Measurements from ENCODE around the gene GNB1.
A peak's percentile ranks its signal among the peaks of the same experiment; 100 is the strongest.

The GNB1 gene

GRCh38 chr1:1793481-1794244 is 97.2 kb downstream of the GNB1 start:
- Histone ChIP-seq H3K4me3 (ENCODE audit: low read length) (no peak overlapping the region), H3K4me1 (ENCODE audit: insufficient read depth, low read length) (no peaks in the 10 kb centered on the region), H3K36me3 (ENCODE audit: insufficient read depth, low read depth, low read length) (peaks cover 97% of the 10 kb centered on the region), H3K9me3 (ENCODE audit: insufficient read depth, low read depth, low read length) (no peaks in the 10 kb centered on the region), H3K27ac (ENCODE audit: low read length) (no peak overlapping the region), H3K27me3 (ENCODE audit: insufficient read depth, low read length) (no peaks in the 10 kb centered on the region), H3K9ac (ENCODE audit: low read depth, low read length) (no peak overlapping the region)

DNA sequence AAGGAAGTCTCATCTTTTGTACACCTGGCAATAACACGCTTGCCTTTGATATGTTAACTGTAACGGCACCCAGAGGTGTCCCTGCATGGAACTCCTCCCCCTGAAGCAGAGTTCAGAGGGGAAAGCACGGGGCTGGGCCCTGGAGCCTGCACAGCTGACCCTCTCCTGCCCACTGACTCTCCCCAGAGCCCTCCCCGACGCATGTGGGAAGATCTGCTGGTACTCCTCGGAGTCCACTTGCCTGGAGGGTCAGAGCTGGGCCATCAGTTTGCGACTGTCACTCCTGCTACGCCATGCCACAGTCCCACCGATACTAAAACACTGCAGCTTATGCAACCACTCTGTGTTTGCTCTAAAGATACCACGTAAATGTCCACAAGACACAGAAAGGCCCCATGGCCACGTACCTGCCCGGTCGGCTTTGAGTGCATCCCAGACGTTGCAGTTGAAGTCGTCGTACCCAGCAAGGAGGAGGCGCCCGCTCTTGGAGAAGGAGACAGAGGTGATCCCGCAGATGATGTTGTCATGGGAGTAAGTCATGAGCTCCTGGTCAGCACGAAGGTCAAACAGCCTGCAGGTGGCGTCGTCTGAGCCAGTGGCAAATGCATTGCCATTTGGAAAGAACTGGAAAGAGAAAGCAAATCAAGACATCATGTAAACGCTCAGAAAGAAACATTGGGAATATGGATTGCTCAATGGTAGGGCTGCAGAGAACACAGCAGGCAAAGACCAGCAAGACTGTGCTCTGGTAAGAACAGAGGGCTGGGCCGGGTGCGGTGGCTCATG is 102.0 kb downstream of the GNB1 start:
- Histone ChIP-seq H3K27ac (ENCODE audit: low read length) (no peak overlapping the region), H3K36me3 (ENCODE audit: insufficient read depth, low read depth, low read length) (peaks cover 90% of the 10 kb centered on the region), H3K9me3 (ENCODE audit: insufficient read depth, low read depth, low read length) (no peaks in the 10 kb centered on the region)

DNA sequence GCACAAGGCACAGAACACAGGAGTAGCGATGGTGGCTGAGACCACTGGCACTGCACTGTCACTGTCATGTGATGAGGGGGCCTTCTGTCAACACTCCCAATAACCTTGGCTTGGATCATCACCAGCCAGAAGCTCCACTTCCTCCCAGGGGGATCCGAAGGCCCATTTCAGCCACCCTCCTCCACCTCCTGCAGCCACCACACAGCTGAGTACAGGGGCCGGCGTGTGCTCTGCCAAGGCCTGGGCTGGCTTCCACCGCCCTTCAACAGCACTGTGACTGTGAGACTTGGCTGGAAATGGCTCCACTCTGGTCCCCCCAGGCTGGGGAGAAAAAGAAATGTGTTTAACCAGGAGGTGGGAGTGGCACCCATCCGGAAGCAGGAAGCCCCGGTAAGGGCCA is 102.8 kb downstream of the GNB1 start:
- Histone ChIP-seq H3K27me3 (ENCODE audit: insufficient read depth, low read length) (no peaks in the 10 kb centered on the region), H3K9me3 (ENCODE audit: insufficient read depth, low read depth, low read length) (no peaks in the 10 kb centered on the region), H3K9ac (ENCODE audit: low read depth, low read length) (no peak overlapping the region), H3K36me3 (ENCODE audit: insufficient read depth, low read depth, low read length) (peaks cover 83% of the 10 kb centered on the region), H3K4me3 (ENCODE audit: low read length) (no peak overlapping the region), H3K4me1 (ENCODE audit: insufficient read depth, low read length) (0 out of 2 replicates have a peak, but pooled peaks cover 4% of the 10 kb centered on the region), H3K27ac (ENCODE audit: low read length) (no peak overlapping the region)

More for the DNA sequence above, 102.0 kb downstream of the GNB1 start:
- no peaks in the 10 kb centered on the region for H3K27me3 ChIP-seq (ENCODE audit: insufficient read depth, low read length)
- no peaks in the 10 kb centered on the region for H3K4me1 ChIP-seq (ENCODE audit: insufficient read depth, low read length)
- no peak overlapping the region for H3K4me3 ChIP-seq (ENCODE audit: low read length)
- no peak overlapping the region for H3K9ac ChIP-seq (ENCODE audit: low read depth, low read length)

- Histone ChIP-seq H3K9ac (ENCODE audit: low read depth, low read length) (no peak overlapping the region), H3K4me1 (ENCODE audit: insufficient read depth, low read length) (peaks cover 7% of the 10 kb centered on the region; the same call in 1 of the 2 replicates), H3K36me3 (ENCODE audit: insufficient read depth, low read depth, low read length) (peaks cover 71% of the 10 kb centered on the region), H3K27me3 (ENCODE audit: insufficient read depth, low read length) (no peaks in the 10 kb centered on the region), H3K27ac (ENCODE audit: low read length) (no peak overlapping the region), H3K9me3 (ENCODE audit: insufficient read depth, low read depth, low read length) (no peaks in the 10 kb centered on the region), H3K4me3 (ENCODE audit: low read length) (no peak overlapping the region)
Observed at GRCh38 chr1:1786836-1787605, 103.9 kb downstream of the GNB1 start.

DNA sequence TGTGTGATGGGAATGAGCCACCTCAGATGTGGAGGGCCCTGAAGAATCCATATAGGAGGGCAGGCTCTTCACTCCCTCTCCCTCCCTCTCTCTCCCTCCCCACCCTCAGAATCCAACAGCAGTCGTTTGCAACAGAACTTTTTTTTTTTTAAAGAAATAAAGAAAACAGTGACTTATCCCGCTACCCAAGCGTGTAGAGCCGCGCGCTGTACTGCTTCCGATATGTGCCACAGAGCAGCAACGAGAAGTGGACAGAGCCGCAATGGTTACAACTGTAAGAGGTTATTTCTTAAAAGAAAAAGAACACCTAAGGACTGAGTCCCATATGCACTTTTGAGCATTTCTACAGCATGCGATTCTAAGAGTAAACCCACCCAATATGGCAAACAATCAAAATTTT is 105.2 kb downstream of the GNB1 start:
- H3K4me1 ChIP-seq (ENCODE audit: insufficient read depth, low read length), result peaks cover 17% of the 10 kb centered on the region; the same call in 1 of the 2 replicates
- peaks cover 60% of the 10 kb centered on the region for H3K36me3 ChIP-seq (ENCODE audit: insufficient read depth, low read depth, low read length)
- no peak overlapping the region for H3K4me3 ChIP-seq (ENCODE audit: low read length)

GRCh38 chr1:1784933-1785332 is 106.0 kb downstream of the GNB1 start:
- Histone ChIP-seq H3K4me1 (ENCODE audit: insufficient read depth, low read length) (peaks cover 23% of the 10 kb centered on the region; the same call in 1 of the 2 replicates), H3K36me3 (ENCODE audit: insufficient read depth, low read depth, low read length) (peaks cover 53% of the 10 kb centered on the region), H3K9me3 (ENCODE audit: insufficient read depth, low read depth, low read length) (no peaks in the 10 kb centered on the region), H3K9ac (ENCODE audit: low read depth, low read length) (no peak overlapping the region), H3K4me3 (ENCODE audit: low read length) (no peak overlapping the region), H3K27me3 (ENCODE audit: insufficient read depth, low read length) (no peaks in the 10 kb centered on the region), H3K27ac (ENCODE audit: low read length) (no peak overlapping the region)

More for the DNA sequence above, 105.2 kb downstream of the GNB1 start:
- Histone ChIP-seq H3K9ac (ENCODE audit: low read depth, low read length) (no peak overlapping the region), H3K9me3 (ENCODE audit: insufficient read depth, low read depth, low read length) (no peaks in the 10 kb centered on the region), H3K27ac (ENCODE audit: low read length) (no peak overlapping the region), H3K27me3 (ENCODE audit: insufficient read depth, low read length) (no peaks in the 10 kb centered on the region)

DNA sequence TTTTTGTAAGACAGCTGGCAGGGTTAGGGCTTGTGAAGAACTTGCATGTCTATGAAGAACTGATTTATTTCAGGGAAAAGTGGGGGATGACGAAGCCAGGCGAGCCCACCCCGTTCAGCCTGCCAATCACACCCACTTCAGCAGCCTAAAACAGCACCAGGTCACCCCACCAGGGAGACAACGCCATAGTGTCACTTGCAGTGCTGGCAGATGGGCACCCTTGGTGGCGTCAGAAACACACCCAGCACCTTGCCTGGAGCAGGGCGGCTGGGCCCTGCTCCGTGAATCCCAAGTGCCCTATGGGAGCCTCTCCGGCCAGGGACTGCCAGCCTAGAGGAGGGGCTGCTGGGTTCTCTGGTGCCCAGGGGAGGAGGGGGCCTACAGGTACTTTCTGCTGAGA is 107.6 kb downstream of the GNB1 start:
- Histone ChIP-seq H3K4me3 (ENCODE audit: low read length) (peak overlapping the region; percentile 52; the same call in 1 of the 2 replicates), H3K9ac (ENCODE audit: low read depth, low read length) (peak overlapping the region; percentile 51; the same call in 1 of the 2 replicates), H3K9me3 (ENCODE audit: insufficient read depth, low read depth, low read length) (no peaks in the 10 kb centered on the region), H3K36me3 (ENCODE audit: insufficient read depth, low read depth, low read length) (peaks cover 38% of the 10 kb centered on the region), H3K27ac (ENCODE audit: low read length) (no peak overlapping the region), H3K4me1 (ENCODE audit: insufficient read depth, low read length) (peaks cover 27% of the 10 kb centered on the region; the same call in 1 of the 2 replicates), H3K27me3 (ENCODE audit: insufficient read depth, low read length) (no peaks in the 10 kb centered on the region)

DNA sequence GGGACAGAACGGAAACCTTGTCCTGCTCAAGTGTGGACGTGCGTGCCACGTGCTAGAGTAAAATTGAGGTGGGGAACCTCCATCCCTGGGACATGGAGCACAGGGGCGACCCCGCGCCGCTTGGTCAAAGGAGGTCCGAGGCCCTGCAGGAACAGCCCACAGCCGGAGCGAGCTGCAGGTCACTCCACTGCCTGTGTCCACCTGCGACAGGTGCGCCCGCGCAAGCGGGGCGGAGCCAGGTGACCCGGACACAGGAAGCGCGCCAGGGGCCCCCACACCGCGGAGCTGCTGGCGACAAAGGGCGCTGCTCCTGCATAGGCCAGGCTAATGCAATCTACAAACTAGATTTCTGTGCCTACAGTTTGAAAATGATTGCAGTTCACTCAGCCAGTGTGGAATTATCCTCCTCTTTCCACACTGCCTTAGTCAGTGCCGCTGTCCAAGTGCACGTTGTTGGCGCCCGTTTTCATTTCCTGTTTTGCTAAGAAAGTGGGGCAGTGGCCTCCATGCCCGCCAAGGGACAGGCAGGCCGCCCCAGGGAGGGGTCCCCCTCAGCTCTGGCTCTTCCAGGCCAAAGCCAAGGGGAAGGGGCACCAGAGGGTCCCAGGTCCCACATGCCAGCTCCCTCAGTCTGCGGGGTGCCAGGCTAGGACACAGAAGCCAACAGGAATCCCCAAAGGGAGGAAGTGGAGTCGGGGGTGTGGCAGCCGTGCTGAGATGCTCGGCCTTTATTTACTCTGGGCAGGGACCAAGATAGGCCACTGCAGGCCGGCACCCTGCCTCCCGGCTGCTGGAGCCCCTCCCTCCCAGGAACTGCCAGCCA is 108.3 kb downstream of the GNB1 start:
- H3K27me3 ChIP-seq (ENCODE audit: insufficient read depth, low read length), result no peaks in the 10 kb centered on the region
- H3K4me1 ChIP-seq (ENCODE audit: insufficient read depth, low read length), result peaks cover 27% of the 10 kb centered on the region; the same call in 1 of the 2 replicates
- H3K9me3 ChIP-seq (ENCODE audit: insufficient read depth, low read depth, low read length), result no peaks in the 10 kb centered on the region
- peaks cover 30% of the 10 kb centered on the region for H3K36me3 ChIP-seq (ENCODE audit: insufficient read depth, low read depth, low read length)
- peak overlapping the region; percentile 51; the same call in 1 of the 2 replicates for H3K9ac ChIP-seq (ENCODE audit: low read depth, low read length)
- peak overlapping the region; percentile 52; the same call in 1 of the 2 replicates for H3K4me3 ChIP-seq (ENCODE audit: low read length)
- H3K27ac ChIP-seq (ENCODE audit: low read length), result no peak overlapping the region

DNA sequence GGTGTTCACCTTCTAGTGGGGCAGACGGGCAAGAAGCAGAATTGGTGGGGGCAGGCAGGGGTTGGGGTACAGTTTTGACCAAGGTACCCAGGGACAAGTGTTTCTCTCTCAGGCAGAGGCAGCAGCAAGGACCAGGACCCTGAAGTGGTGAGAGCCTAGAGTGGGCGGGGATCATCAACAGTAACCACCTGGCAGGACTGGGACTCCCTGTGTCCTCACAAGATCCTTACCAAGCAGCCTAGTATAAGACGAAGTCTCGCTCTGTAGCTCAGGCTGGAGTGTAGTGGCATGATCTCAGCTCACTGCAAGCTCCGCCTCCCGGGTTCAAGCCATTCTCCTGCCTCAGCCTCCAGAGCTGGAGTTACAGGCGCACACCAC is 109.4 kb downstream of the GNB1 start:
- peaks cover 20% of the 10 kb centered on the region for H3K36me3 ChIP-seq (ENCODE audit: insufficient read depth, low read depth, low read length)
- no peaks in the 10 kb centered on the region for H3K27me3 ChIP-seq (ENCODE audit: insufficient read depth, low read length)
- H3K4me1 ChIP-seq (ENCODE audit: insufficient read depth, low read length), result peaks cover 32% of the 10 kb centered on the region; the same call in 1 of the 2 replicates
- no peak overlapping the region for H3K27ac ChIP-seq (ENCODE audit: low read length)
- no peak overlapping the region for H3K9ac ChIP-seq (ENCODE audit: low read depth, low read length)
- H3K4me3 ChIP-seq (ENCODE audit: low read length), result no peak overlapping the region
- no peaks in the 10 kb centered on the region for H3K9me3 ChIP-seq (ENCODE audit: insufficient read depth, low read depth, low read length)

DNA sequence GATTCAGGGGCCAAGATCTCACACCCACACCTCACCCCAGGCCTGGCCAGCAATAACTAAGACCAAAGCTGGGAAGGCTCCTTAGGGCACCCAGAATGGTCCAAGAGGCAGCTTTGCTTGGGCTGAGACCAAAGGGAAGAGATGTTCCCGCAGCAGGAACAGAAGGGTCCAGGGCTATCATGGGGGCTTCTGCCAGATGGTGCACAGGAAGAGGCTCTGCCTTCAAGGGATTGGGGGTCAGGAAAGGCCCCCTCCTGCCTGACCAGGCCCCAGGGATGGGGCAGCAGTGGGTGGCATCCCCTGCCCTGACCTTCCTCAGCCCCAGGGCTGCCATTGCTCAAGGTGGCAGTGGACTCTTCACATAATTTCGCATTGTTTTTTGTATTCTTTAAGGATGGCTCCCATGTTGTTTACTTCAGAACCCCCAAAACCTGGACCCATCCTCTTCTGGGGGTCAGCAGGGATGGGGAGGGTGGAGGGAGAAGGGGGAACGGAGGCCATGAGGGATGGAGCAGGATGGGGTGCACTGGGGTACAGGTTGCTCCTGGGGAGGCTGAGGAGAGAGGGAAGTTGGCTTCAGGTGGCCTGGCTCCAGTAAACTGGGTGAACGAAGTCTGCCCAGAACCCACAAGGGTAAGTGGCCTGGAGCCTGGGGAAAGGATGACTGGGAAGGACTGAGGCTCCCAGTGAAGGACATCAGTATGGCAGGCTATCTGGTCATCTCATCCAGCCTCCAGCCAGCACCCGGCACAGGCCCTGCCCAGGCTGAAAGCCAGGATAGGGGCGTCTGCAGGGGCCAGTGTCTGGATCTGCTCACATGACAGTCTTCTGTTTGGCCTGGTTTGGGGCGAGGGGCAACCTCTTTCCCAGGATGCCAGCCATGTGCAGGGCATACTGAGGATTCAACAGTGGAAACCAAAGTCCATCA is 110.0 kb downstream of the GNB1 start:
- Histone ChIP-seq H3K4me1 (ENCODE audit: insufficient read depth, low read length) (peaks cover 32% of the 10 kb centered on the region; the same call in 1 of the 2 replicates), H3K9me3 (ENCODE audit: insufficient read depth, low read depth, low read length) (no peaks in the 10 kb centered on the region), H3K27ac (ENCODE audit: low read length) (peak overlapping the region; percentile 89), H3K9ac (ENCODE audit: low read depth, low read length) (peak overlapping the region; percentile 79; the same call in 1 of the 2 replicates), H3K27me3 (ENCODE audit: insufficient read depth, low read length) (no peaks in the 10 kb centered on the region), H3K36me3 (ENCODE audit: insufficient read depth, low read depth, low read length) (peaks cover 13% of the 10 kb centered on the region), H3K4me3 (ENCODE audit: low read length) (peak overlapping the region; percentile 75; the same call in 1 of the 2 replicates)
